ENCODE measurements around the gene ISOC2.

DNA sequence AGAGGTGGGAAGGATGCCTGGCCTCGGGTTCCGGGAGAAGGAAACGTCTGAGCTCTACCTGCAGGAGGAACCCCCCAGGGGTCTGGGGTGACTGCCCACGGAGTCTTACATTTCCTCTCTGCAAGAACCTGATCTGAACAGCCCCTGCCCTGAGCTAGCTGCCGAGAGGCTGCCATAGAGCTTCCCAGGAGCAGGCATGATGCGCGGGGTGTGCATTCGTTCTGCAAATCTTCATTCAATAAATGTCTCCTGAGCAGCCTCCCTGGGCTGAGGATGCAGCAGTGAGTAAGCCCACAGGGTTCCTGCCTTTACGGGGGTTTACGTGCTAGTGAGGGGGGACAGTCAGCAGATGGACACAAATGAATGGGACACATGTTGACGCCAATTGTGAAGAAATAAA is 16.8 kb downstream of the ISOC2 start:
- no peak for TF ChIP-seq CTCF (IDR thresholded peaks at IDR 0.05; ENCODE audit: low read depth, low read length)
- TF ChIP-seq POLR2A (IDR thresholded peaks at IDR 0.05; ENCODE audit: extremely low read depth, insufficient read length) = no peak
- no peak for TF ChIP-seq MYC (IDR thresholded peaks at IDR 0.05; ENCODE audit: low read depth, low read length)

All from NB4 (cell line).